ENCODE data around the gene ISLR.
"Not testable (repeated sequence)": the region's sequence is repeated elsewhere in the genome, so short reads cannot be mapped to it uniquely, and the experiment has no call there.

ISLR gene

DNA sequence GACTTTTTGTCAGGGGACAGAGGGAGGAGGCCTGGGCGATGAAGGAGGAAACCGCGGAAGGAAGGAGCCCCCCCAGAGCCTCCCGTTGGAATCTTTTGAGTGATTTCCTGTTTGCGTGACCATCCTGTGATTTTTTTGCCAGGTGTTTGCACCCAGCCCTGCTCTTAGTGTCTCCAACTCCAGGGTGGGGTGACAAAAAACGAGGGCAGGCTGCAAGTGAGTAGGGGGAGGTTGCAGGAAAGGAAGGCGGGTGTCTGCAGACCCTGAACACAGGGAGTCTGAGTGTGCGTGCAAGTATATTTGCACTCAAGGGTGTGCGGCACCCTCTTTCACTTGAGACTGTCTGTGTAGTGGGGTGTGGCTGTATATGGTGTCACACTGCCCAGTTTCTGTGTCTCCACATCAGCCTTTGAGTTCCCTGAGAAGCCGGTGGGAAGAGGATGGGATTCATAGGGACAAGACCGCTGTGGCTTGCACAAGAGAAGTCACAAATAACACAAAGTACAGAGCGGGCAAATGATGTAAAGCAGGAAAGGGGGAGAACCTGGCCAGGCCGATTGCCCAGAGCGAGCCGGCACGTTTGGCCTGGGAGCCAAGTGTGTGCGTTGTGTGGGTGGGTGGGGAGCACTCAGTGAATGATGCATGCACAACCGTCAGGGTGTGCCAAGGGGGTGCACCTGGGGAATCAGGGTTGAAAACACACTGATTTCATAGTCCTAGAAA is 36.5 kb upstream of the ISLR start:
- DNase-seq: no peak

DNA sequence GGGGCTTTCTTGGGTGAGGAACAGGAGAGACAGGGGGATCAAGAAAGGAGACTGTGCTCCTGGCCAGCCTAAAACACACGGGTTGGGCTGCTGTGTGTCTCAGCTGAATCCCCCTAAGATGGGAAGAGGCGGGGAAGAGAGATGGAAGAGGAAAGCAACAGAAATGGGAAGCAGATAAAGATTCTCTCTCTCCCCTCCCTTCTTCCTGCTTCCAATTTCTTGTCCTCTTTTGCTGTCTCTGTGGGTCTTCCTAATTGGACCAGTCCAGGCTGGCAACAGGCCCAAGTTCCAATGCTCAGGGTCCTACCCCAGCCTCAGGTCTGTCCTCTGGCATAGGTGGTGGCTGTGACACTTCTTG is 36.0 kb upstream of the ISLR start:
- DNase-seq: no peak

DNA sequence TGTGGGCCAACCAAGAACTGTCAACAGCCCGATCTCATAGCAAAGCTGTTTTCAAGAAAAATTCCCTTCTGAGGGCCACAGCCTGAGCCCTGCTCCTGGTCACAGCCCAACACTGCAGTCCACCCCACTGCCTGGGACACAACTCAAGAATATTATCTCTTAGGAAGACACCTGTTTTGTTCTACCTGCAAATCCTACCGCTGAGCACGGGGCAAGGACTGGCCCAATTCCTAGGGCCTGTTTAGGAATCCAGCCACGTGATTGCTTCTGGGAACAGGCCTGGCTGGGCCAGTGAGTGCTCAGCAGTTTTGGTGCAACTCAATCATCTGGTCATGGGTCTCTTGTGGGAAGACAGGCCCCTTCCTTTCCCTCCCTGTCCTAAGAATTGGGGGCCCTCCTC is 34.9 kb upstream of the ISLR start:
- DNase-seq: no peak

DNA sequence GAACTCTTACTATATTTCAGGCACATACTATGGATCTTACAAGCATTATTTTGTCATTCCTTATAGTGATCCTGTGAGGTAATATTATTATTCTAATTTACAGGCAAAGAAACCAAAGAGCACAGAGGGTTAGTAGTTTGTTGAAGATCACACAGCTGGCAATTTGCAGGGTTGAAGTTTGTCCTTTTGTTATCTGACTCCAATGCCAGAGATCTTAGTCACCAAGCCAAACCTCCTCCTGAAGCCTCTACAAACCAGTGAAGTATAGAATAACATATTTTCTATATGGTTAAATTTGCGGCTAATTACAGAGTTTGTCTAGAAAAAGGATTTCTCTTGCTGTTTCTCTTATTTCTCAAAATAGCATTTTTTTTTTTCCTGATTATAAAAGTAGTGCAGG is 31.9 kb upstream of the ISLR start:
- DNase-seq: no peak

DNA sequence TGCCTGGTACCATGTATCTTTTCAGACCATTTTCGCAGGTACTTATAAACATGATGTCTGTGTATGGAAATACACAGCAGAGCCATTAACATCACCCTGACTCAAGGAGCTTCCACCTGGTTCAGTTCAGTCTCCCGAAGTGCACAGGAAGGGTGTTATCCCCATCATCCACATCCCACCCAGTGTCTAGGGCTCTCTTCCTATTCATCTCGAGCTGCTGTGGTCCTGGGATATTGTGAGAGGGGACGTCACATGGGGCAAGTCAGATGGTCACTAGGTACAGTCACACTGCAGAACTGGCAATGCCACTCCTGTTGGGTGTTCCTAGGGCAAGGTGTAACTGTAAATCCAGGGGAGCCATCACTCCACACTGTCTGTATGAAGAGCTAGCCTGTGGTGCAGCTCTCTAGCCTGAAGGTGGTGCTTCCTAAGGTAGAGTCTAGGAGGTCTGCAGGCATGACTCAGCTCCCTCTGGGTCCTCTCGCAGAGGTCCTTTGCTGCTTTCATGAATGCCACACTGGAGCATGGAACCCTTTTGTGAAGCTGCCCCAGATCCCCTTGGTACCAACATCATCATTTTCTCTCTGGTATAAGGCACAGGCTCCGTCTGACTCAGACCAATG is 29.2 kb upstream of the ISLR start:
- DNase-seq: no peak

DNA sequence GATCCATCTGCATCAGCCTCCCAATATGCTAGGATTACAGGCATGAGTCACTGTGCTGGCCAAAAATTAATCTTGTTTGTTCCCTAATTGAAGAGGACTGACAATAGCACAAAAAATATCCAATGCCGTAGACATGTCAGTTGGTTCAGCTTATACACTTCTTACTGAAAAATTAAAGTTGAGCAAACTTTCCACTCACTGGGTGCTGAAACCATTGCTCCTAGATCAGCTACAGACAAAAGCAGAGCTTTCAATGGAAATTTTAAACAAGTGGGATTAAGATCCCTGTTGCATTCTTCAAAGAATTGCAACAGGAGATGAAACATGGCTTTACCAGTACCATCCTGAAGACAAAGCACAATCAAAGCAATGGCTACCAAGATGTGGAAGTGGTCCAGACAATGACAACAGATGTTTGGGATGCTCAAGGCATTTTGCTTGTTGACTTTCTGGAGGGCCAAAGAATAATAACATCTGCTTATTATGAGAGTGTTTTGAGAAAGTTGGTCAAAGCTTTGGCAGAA is 27.2 kb upstream of the ISLR start:
- DNase-seq: no peak

DNA sequence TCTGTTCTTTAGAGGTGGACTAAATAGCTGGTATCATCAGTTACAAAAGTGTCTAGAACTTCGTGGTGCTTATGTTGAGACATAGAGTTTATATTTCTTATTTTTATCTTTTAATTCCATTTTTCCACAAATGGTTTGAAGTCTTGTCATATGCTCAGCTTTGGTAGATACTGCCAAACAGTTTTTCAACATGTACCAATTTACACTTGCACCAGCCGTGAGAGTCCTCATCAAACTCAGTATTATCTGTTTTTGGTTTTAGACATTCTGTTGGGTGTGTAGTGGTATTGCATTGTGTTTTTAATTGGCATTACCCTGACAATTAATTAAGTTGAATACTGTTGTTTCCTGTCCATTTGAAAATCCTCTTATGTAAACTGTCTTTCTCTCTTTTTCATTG is 26.5 kb upstream of the ISLR start:
- no peak for DNase-seq

DNA sequence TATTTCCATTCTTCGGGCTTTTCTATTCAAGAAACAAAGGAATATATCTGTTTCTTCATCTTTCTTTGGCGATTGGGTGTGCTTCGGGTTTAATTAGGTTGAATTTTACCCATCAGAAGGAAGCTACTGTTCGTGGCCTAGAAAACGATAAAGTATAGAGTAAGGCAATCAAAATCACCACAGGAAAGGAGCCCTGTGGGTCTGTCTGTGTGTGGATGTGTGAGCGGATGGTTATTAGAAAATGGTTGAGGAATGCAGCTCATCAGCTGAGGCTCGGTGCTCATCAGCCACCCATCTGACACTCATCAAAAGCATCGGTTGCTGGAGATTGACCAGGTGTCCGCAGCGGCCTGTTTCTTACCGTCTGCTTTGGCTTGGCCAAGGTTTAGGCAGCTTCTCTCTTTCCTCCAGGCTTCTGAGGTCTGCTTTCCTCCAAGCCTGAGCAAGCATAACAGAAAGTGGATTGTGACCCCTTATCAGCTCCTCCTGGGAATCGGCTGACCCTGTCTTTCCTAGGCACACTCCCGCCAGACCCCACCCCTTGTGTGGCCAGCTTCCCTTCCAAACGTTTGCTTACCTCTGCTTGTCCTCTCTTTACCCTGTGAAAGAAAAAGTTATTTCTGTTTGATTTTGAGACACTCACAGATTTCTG is 17.6 kb upstream of the ISLR start:
- DNase-seq: no peak

DNA sequence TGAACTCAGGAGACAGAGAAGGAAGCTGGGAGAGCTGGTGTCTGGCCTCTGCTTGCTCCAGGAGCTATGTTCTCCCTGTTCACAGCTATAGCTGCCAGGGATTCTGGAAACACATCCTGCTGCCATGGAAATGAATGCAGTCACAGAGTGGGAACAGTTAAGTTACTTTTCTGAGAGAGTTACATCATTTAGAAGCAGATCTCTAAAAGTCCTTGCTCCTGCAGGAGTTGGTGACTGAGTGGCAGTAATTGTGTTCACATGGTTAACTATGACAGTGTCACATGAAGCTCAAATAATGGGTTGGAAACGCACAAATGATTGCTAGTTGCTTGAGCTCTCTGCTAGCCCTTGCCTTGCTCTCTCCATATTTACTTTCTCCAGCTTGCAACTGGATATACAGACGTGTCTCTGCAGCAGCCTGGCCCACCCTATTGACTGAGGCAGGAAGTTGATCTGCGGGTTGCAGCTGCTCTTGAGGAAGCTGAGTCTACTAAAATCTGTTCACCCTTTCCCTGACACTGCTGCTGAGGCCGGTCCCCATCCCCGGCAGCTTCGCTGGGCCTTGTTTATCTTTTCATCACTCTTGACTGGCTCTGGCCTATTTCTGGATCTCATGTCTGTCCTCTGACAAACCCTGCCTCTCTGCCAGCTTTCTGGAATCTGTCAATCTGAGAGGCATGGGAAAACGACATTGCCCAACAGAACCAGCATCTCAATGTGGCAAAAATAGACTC is 16.7 kb upstream of the ISLR start:
- DNase-seq: peak in 2 of 51 donors; percentile 47 to 52

DNA sequence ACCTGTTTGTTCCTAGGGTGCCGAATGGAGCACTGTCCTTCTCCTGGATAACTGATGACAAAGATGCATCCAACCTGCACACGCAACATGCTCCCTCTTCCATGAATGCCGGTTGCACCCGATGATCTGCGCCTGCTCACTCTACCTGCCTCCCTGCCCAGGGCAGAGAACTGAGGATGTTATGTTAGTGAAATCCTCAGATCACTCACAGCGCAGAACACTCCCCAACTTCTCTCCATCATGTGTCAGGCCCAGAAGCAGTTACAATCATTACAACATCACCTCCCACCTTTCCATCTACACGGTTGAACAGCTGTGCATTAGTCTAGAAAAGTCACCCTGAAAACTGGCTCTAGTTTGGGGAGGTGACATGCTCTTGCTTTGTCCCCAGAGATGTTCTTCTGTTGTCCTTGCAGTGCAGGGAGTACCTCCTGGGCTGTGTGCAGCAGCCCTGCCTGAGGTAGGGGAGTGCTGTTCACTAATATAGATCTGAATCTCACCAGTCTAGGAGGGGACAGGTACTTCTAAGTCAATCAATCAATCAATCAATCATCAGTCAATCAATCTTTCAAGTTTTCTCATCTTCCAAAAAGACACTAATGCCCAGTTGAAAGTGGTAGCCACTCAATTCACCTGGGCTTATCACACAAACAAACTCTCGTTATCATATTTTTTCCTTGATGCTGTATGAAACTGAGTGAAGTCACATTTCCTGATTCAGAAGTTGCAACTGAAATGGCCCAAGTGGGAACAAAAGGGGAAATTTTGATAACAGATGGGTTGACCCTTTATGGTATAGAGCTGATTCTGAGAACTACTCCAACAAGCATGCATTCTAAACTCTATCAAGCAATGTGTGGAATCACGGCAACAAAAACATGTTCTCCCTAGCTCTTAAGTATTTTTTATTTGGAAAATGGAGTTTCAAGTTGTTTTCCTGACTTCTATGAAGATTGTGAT is 15.4 kb upstream of the ISLR start:
- DNase-seq: peak in 1 of 51 donors; percentile 11

DNA sequence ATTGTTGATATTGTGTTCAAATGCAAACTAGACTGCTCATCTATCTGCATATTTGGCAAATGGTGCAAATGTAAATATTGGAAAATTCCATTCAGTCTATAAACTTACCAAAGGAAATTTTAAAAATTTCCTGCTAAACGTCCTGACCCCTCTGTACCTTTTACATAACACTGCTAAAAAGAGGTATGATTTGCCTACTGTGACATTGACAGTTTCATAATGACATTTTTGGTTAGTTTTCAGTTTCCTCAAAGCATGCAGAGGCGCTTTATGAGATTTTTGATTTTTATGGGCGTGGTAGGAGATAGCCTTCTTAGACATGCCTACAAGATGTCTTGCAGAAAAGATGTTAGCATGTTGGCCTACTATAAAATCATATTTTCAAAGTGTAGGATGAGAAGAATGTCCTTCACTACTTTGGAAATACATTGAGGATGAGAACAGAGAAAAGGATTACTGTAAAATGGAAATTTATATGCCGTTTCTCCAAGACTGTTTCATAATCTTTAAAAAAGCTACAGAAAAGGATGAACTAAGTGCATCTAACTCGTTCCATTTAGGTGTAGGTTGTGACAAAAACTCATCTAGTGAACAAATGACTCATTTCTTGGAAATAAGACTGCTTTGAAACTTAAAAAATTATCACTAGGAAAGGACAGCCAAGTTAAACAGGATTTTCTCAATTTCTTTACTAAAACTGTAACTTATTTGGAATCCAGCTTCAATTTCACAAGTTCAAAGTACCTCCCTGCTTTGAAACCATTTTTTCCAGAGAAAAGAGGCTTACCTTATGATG is 14.5 kb upstream of the ISLR start:
- peak in 1 of 51 donors; percentile 19 for DNase-seq

DNA sequence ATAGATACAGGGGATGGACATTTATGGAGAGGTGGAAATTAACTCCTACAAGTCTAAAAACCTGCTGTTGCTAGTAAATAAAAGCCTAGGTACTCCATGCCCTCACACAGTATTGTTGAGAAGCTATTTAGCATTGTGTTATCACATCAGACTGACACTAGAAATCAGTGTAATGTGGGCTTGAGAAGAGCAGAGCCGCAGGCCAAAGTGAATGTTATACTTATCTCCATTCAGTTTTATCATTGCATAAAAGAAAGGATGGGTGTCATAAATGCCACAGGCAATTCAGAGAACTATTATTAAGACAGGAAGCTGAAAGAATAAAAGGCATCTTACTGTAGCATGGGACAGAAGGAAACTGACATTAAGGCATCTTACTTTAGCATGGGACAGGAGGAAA is 13.7 kb upstream of the ISLR start:
- no peak for DNase-seq

DNA sequence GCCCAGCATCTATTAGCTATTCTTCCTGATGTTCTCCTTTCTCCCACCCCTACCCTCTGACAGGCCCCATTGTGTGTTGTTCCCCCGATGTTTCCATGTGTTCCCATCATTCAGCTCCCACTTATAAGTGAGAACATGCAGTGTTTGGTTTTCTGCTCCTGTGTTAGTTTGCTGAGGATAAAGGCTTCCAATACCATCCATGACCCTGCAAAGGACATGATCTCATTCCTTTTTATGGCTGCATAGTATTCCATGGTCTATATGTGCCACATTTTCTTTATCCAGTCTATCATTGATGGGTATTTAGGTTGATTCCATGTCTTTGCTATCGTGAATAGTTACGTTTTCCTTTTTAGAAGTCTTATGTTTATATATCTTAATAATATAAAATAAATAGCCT is 13.1 kb upstream of the ISLR start:
- DNase-seq: not testable (repeated sequence)

DNA sequence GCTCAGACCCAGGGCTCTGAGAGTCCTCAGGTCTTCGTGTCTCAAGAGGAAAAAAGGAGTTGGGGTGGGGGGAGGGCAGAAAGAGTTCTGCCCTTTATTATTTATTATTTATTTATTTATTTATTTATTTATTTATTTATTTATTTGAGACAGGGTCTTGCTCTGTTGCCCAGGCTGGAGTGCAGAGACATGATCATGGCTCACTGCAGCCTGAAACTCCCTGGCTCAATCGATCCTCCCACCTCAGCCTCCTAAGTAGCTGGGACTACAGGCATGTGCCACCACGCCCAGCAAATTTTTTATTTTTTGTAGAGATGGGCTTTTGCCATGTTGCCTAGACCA is 11.3 kb upstream of the ISLR start:
- not testable (repeated sequence) for DNase-seq

DNA sequence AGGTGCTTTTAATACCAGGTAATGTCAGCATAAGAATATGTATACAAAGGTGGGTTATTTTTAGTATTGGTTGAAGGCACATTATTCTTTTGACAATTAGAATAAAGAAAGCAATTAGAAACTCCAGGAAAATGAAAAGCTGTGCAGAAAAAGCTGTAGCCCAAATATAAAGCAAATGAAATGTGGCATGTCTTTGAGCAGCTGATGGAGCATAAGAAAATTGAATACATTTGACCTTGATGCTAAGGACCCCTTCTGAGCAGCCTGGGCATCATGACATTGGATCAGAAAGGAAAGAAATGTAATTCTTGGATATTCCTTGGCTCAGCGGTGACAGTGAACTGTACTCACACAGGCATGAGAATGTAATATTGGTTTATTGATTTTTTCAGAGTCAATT is 8.0 kb upstream of the ISLR start:
- DNase-seq: no peak

DNA sequence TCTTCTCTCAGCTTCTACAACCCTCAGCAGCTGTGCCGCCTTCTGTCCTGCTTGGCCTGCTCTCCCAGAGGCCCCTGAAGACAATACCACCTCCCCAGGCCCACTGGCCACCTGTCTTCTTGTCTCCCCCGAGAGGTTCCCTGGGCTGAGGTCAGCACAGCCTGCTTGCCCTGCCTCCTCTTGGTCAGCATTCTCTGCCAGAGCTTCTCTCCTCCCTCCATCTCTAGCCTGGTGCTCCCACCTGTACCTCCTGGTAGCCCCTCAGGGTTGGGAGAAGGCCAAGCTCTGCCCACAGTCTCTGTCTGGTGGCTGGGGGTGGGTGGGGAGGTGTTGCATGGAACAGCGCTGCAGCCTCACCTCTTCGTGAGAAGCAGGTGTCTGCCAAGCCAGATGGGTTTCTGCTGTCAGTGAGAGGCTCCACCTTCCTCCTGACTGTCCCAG is 5.6 kb upstream of the ISLR start:
- DNase-seq: no peak

DNA sequence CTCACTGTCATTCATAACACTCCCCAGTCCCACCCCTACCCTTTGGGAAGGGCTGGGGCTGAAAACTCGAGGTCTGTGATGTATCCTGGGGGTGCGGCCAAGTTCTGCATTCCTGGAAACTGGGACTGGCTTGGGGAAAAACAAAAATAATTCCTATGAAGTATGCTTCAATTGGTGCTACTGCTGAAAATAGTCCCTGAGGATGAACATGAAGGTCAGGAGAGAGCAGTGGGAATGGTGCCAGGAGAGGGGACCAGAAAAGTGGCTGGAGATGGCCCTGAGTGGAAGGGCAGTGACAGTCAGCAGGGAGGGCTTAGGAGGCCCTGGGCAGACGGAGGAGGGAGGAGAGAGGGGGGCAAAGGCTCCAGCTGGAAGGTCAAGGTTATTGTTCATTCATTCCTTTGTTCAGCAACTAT is 4.8 kb upstream of the ISLR start:
- no peak for DNase-seq

DNA sequence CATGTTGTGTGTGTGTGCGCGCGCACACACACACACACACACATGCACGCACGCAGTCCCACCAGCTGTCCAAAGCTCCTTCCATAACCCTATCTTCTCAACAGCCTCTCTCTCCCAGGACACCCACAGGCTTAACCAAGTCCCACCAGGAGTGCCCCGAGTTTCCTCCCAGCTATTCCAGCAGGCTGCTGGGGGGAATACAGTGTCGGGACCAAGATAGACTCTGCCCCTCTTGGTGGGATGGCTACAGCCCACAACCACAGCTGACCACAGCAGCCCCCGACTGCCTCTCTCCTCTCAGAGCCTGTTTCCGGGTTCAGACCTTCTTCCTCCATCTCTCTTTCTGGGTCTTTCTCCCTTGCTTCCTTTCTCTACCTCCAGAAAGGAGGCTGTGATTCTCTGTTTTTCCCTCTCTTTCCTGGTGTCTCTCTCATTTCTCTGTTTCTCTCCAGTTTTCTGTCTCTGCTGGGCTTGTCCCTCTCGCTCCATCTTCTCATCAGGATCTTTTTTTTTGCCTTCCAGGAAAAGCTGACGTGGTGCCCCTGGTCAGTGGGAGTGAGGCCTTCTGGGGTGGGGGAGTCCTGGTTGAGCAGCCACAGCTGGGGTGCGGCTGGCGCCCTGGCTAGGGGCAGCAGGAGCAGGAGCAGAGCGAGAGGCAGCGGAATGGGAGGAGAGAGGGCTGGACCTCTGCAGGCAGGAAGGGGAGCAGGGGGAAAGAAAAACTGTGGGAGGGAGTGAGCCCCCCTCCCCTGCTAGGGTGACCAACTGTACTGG is 3.3 kb upstream of the ISLR start:
- DNase-seq: no peak

DNA sequence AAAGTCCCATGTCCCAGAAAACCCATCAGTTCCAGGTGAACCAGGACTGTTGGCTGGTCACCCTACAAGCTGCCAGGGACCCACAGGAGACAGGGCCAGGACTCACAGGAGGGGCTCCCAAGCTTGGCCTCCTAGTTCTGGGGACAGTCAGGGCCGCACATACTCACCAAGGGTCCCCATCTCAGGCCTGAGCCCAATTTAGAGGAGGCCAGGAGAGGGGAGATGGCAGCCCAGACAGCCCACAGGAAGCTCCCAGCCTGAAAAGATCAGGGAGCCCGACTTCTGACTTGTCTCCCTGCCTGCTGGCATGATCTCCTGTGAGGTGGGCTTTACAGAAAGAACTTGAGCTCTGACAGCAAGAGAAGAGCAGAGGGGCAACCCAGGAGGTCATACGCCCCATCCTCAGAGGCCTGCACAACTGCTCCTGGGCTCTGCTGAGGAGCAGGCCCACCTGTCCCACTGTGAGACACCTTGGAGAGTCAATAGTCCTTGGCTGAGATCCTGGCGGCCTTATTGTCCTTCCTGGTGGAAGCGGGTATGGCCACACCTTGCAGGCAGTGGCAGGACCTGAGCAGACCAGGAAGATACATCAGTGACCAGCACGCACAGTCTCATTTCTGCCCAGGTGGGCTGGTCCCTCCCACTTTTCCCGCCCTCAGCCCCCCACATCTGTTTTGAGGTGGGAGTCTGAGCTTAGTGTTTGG is 2.5 kb upstream of the ISLR start:
- no peak for DNase-seq

Data from hypothalamus (tissue), 51 donors.